ENCODE data around the gene CLEC20A. TPM values are rescaled to one million over a fixed set of nuclear protein-coding genes. Genes with fewer than 3 reads are reported as not detected.

Gene CLEC20A
- total and polyA plus RNA-seq, 7 donors, result 0.22 TPM; not detected in 6

GRCh38 chr1:178436899-178437298, 59.9 kb downstream of the CLEC20A start:
- WGBS, 3 donors, result 91% methylated on average over 2 of the region's 2 CpGs
- Histone ChIP-seq H3K4me1 (no peaks in the 10 kb centered on the region), H3K27me3 (ENCODE audit: insufficient read depth in 3 of 3, low read length in 2 of 3) (no peaks in the 10 kb centered on the region), H3K9me3 (no peaks in the 10 kb centered on the region), H3K27ac (no peak overlapping the region), H3K4me3 (no peak overlapping the region), H3K36me3 (ENCODE audit: insufficient read depth in 1 of 2, low read depth in 1 of 2) (peaks cover 3 to 32% of the 10 kb centered on the region in 2 donors)
- intact Hi-C loops (cut with DNase I), result no loop called here
- no peak for TF ChIP-seq CTCF (IDR thresholded peaks at IDR 0.05)
- no peak for DNase-seq
- no peak for ATAC-seq

GRCh38 chr1:178434899-178435435, 61.8 kb downstream of the CLEC20A start:
- H3K4me1 ChIP-seq, result no peaks in the 10 kb centered on the region
- no peaks in the 10 kb centered on the region for H3K9me3 ChIP-seq
- TF ChIP-seq CTCF (IDR thresholded peaks at IDR 0.05), result no peak
- H3K4me3 ChIP-seq, result no peak overlapping the region
- DNase-seq (no peak), ATAC-seq (no peak)
- no peak overlapping the region for H3K27ac ChIP-seq
- peaks cover 3 to 14% of the 10 kb centered on the region in 2 donors for H3K36me3 ChIP-seq (ENCODE audit: insufficient read depth in 1 of 2, low read depth in 1 of 2)
- H3K27me3 ChIP-seq (ENCODE audit: insufficient read depth in 3 of 3, low read length in 2 of 3), result no peaks in the 10 kb centered on the region
- intact Hi-C loops (cut with DNase I), result loop anchor here in 1 of 2 donors (5.0 kb wide), 1 partner anchor 428 kb away; no protein-coding TSS in a partner anchor

GRCh38 chr1:178434360-178434759, 62.4 kb downstream of the CLEC20A start:
- no peak for DNase-seq
- 82 to 87% (median 84%) methylated on average over 1 of the region's 1 CpG for WGBS, 3 donors
- no peak overlapping the region for H3K4me3 ChIP-seq
- no peak overlapping the region for H3K27ac ChIP-seq
- H3K36me3 ChIP-seq (ENCODE audit: insufficient read depth in 1 of 2, low read depth in 1 of 2), result peaks cover 3 to 8% of the 10 kb centered on the region in 2 donors
- H3K4me1 ChIP-seq, result no peaks in the 10 kb centered on the region
- no peaks in the 10 kb centered on the region for H3K9me3 ChIP-seq
- ATAC-seq, result no peak
- intact Hi-C loops (cut with DNase I), result loop anchor here in 1 of 2 donors (5.0 kb wide), 1 partner anchor 427 kb away; no protein-coding TSS in a partner anchor
- TF ChIP-seq CTCF (IDR thresholded peaks at IDR 0.05), result no peak
- H3K27me3 ChIP-seq (ENCODE audit: insufficient read depth in 3 of 3, low read length in 2 of 3), result no peaks in the 10 kb centered on the region

Other genes with a start within 250 kb of the CLEC20A start
- not detected for gene TEX35, start 16.1 kb upstream of the CLEC20A start, total RNA-seq
- gene TEX35, start 16.1 kb upstream of the CLEC20A start, polyA plus RNA-seq, result not detected
- 1 to 10 TPM; 2.4 to 6.2 (median 3.5) TPM for gene RALGPS2, start 228.3 kb upstream of the CLEC20A start, total RNA-seq
- gene RALGPS2, start 228.3 kb upstream of the CLEC20A start, polyA plus RNA-seq, result 1 to 10 TPM in 1 of 3 donors, under 1 TPM in 2; 0.69 to 1.5 (median 0.74) TPM

Data from psoas muscle (tissue), 8 donors.